IPS-18c (cell line): ENCODE data around the gene PLXDC2.

Experiments used
- H3K4me3 ChIP-seq: 2 replicates; pipeline ENCODE4 v1.7.0; 2013; ENCODE audit warnings: low read depth, mild to moderate bottlenecking, low read length, moderate library complexity; ENCODE audit not compliant: insufficient read depth
- H3K9me3 ChIP-seq: one replicate; pipeline ENCODE4 v1.6.1; 2013; ENCODE audit warnings: mild to moderate bottlenecking, low read length, moderate library complexity; ENCODE audit not compliant: control insufficient read depth, insufficient read depth

Gene PLXDC2

GRCh38 chr10:19809481-19809880, 6.8 kb upstream of the PLXDC2 start:
- Histone ChIP-seq H3K4me3 (no peak overlapping the region), H3K9me3 (no peaks in the 10 kb centered on the region)

- Histone ChIP-seq H3K9me3 (no peaks in the 10 kb centered on the region), H3K4me3 (no peak overlapping the region)
Measured at GRCh38 chr10:19811540-19811939, 4.7 kb upstream of the PLXDC2 start.

GRCh38 chr10:19812976-19813375, 3.3 kb upstream of the PLXDC2 start:
- Histone ChIP-seq H3K9me3 (no peaks in the 10 kb centered on the region), H3K4me3 (no peak overlapping the region)

GRCh38 chr10:19815036-19815730, 1.0 kb upstream of the PLXDC2 start:
- H3K4me3 ChIP-seq, result peak overlapping the region; percentile 91

GRCh38 chr10:19815731-19816410, 361 bp upstream of the PLXDC2 start:
- Histone ChIP-seq H3K9me3 (no peaks in the 10 kb centered on the region), H3K4me3 (peak overlapping the region; percentile 91)

More at GRCh38 chr10:19815036-19815730, 1.0 kb upstream of the PLXDC2 start:
- H3K9me3 ChIP-seq, result no peaks in the 10 kb centered on the region

GRCh38 chr10:19817231-19817933, 1.1 kb downstream of the PLXDC2 start:
- Histone ChIP-seq H3K9me3 (no peaks in the 10 kb centered on the region), H3K4me3 (peak overlapping the region; percentile 91)

GRCh38 chr10:19818876-19819275, 2.6 kb downstream of the PLXDC2 start:
- H3K9me3 ChIP-seq, result no peaks in the 10 kb centered on the region
- H3K4me3 ChIP-seq, result 0 out of 2 replicates have a peak overlapping the region, but pooled peaks have one; percentile 91

- H3K4me3 ChIP-seq, result no peak overlapping the region
- no peaks in the 10 kb centered on the region for H3K9me3 ChIP-seq
Measured at GRCh38 chr10:19819419-19820033, 3.3 kb downstream of the PLXDC2 start.

GRCh38 chr10:19824381-19825342, 8.4 kb downstream of the PLXDC2 start:
- H3K9me3 ChIP-seq, result no peaks in the 10 kb centered on the region

GRCh38 chr10:19825700-19826099, 9.5 kb downstream of the PLXDC2 start:
- Histone ChIP-seq H3K4me3 (no peak overlapping the region), H3K9me3 (no peaks in the 10 kb centered on the region)

More at GRCh38 chr10:19824381-19825342, 8.4 kb downstream of the PLXDC2 start:
- H3K4me3 ChIP-seq, result no peak overlapping the region

GRCh38 chr10:19826712-19827111, 10.5 kb downstream of the PLXDC2 start:
- Histone ChIP-seq H3K9me3 (no peaks in the 10 kb centered on the region), H3K4me3 (no peak overlapping the region)

- H3K4me3 ChIP-seq, result no peak overlapping the region
- H3K9me3 ChIP-seq, result no peaks in the 10 kb centered on the region
Measured at GRCh38 chr10:19828278-19829049, 12.2 kb downstream of the PLXDC2 start.

GRCh38 chr10:19832699-19833098, 16.5 kb downstream of the PLXDC2 start:
- Histone ChIP-seq H3K4me3 (no peak overlapping the region), H3K9me3 (no peaks in the 10 kb centered on the region)

- Histone ChIP-seq H3K9me3 (no peaks in the 10 kb centered on the region), H3K4me3 (no peak overlapping the region)
Measured at GRCh38 chr10:19833170-19833824, 17.1 kb downstream of the PLXDC2 start.

- H3K9me3 ChIP-seq, result no peaks in the 10 kb centered on the region
Measured at GRCh38 chr10:19835952-19836351, 19.7 kb downstream of the PLXDC2 start.

More at GRCh38 chr10:19835952-19836351, 19.7 kb downstream of the PLXDC2 start:
- H3K4me3 ChIP-seq, result no peak overlapping the region
